HepG2 (cell line): ENCODE data around the gene IPO9. TPM values are rescaled to one million over a fixed set of nuclear protein-coding genes. Genes with fewer than 3 reads are reported as not detected.

Experiments used
- ATAC-seq: fragments of 200-7000 bp; cut with Tn5 transposase; 3 replicates; pipeline ENCODE4 v1.9.1; 2020; ENCODE audit warnings: mild to moderate bottlenecking, moderate library complexity
- BruUV-seq: library from RNA; stranded (reverse); fragments of 400-500 nt; replicated peaks from 2 replicates; lab custom pipeline; 2021; lab: Mats Ljungman, UMichigan
- CTCF ChIA-PET: fragments of 300-600 bp; formaldehyde crosslinking; extraction: SDS; loops from one replicate; lab custom pipeline; 2021; ENCODE audit warnings: low total read pairs, inconsistent platforms, low intra/inter-chr PET ratio; lab: Yijun Ruan, JAX
- POLR2A ChIA-PET: fragments of 350-600 bp; sonication (Branson Sonifier 250); formaldehyde crosslinking; loops from one replicate; lab custom pipeline; 2020; ENCODE audit warnings: antibody characterized with exemption, inconsistent platforms; lab: Yijun Ruan, JAX
- DNase-seq: peaks from one replicate; pipeline ENCODE4 v3.0.0-alpha.2; 2015; ENCODE audit warnings: low spot score
- FAIRE-seq: peaks from 3 replicates; lab custom pipeline; 2011; peaks lifted over from hg19 to GRCh38; lab: Jason Lieb, UNC
- H2AFZ ChIP-seq: one replicate; pipeline ENCODE4 v1.6.1; 2011; ENCODE audit warnings: low read length, inconsistent platforms
- H3K27ac ChIP-seq: fragments of 300-600 bp; 3 replicates; pipeline ENCODE4 v1.8.0; 2011; ENCODE audit warnings: mixed run types, mild to moderate bottlenecking, mixed read lengths, low read length, inconsistent platforms; ENCODE audit not compliant: insufficient read depth; ENCODE audit errors: extremely low read length
- H3K27me3 ChIP-seq, 2 experiments: fragments of 200-600 bp in 1 of 2; 2 replicates in 1 of 2; 3 replicates in 1 of 2; pipeline versions ENCODE4 v1.6.0 to v1.8.0; 2011; ENCODE audit warnings: low read length in 2 of 2, mild to moderate bottlenecking in 2 of 2, moderate library complexity in 2 of 2, inconsistent platforms in 1 of 2; ENCODE audit not compliant: insufficient read depth in 2 of 2, control insufficient read depth in 1 of 2
- H3K36me3 ChIP-seq, 2 experiments: fragments of 200-600 bp in 1 of 2; replicated peaks in 1 of 2; 2 replicates in 1 of 2; 3 replicates in 1 of 2; pipeline versions ENCODE4 v1.5.1 to v1.8.0; 2011; ENCODE audit warnings: low read length in 2 of 2, inconsistent platforms in 1 of 2; ENCODE audit not compliant: insufficient read depth in 2 of 2, control insufficient read depth in 1 of 2
- H3K4me1 ChIP-seq: 2 replicates; pipeline ENCODE4 v1.5.1; 2012; ENCODE audit warnings: low read length, inconsistent platforms; ENCODE audit not compliant: insufficient read depth
- H3K4me2 ChIP-seq: 2 replicates; pipeline ENCODE4 v1.6.0; 2011; ENCODE audit warnings: low read depth, low read length, inconsistent platforms
- H3K4me3 ChIP-seq, 3 experiments: fragments of 200-600 bp in 1 of 3; sonication (generic), shearing (Covaris generic) in 1 of 3; replicated peaks in 1 of 3; 2 replicates each; pipeline ENCODE4 v1.5.1; 2011 to 2016; ENCODE audit warnings: low read length in 3 of 3, inconsistent platforms in 2 of 3, low read depth in 2 of 3, mild to moderate bottlenecking in 2 of 3, control low read depth in 1 of 3, mixed read lengths in 1 of 3; ENCODE audit not compliant: insufficient read depth in 1 of 3
- H3K79me2 ChIP-seq: one replicate; pipeline ENCODE4 v1.6.1; 2011; ENCODE audit warnings: low read length, inconsistent platforms; ENCODE audit not compliant: insufficient read depth
- H3K9ac ChIP-seq: 2 replicates; pipeline ENCODE4 v1.6.0; 2011; ENCODE audit warnings: mild to moderate bottlenecking, low read depth, low read length, inconsistent platforms; ENCODE audit not compliant: insufficient read depth
- H3K9me3 ChIP-seq: 2 replicates; pipeline ENCODE4 v1.5.1; 2012; ENCODE audit warnings: mild to moderate bottlenecking, low read length
- H4K20me1 ChIP-seq: 2 replicates; pipeline ENCODE4 v1.6.0; 2011; ENCODE audit warnings: inconsistent platforms, mild to moderate bottlenecking, low read length, moderate library complexity; ENCODE audit not compliant: insufficient read depth
- CC2D1A ChIP-seq: sonication (generic); formaldehyde crosslinking; IDR thresholded peaks from 2 replicates; pipeline ENCODE4 v1.8.1; 2023; ENCODE audit warnings: mild to moderate bottlenecking, missing genetic modification reagents
- DPF2 ChIP-seq: sonication (generic); formaldehyde crosslinking; IDR thresholded peaks from 2 replicates; pipeline ENCODE4 v1.4.0; 2020; ENCODE audit warnings: mild to moderate bottlenecking, low read depth, missing genetic modification reagents, borderline replicate concordance
- JUNB ChIP-seq: sonication (generic); formaldehyde crosslinking; IDR thresholded peaks from 2 replicates; pipeline ENCODE4 v1.8.0; 2022; ENCODE audit warnings: missing genetic modification reagents, mild to moderate bottlenecking, borderline replicate concordance
- KAT8 ChIP-seq: IDR thresholded peaks from 2 replicates; pipeline ENCODE4 v1.6.1; 2016; ENCODE audit warnings: missing genetic modification reagents, missing compliant biosample characterization
- KDM2A ChIP-seq: sonication (generic); formaldehyde crosslinking; IDR thresholded peaks from 2 replicates; pipeline ENCODE4 v1.4.0; 2020; ENCODE audit warnings: low read depth, missing genetic modification reagents, borderline replicate concordance
- KMT2A ChIP-seq: sonication (generic); formaldehyde crosslinking; IDR thresholded peaks from 2 replicates; pipeline ENCODE4 v1.4.0; 2020; ENCODE audit warnings: missing genetic modification reagents
- MTF2 ChIP-seq: sonication (generic); formaldehyde crosslinking; IDR thresholded peaks from 2 replicates; pipeline ENCODE4 v1.5.0; 2020; ENCODE audit warnings: missing genetic modification reagents, borderline replicate concordance
- MXI1 ChIP-seq: IDR thresholded peaks from 3 replicates; pipeline ENCODE4 v1.6.1; 2012; ENCODE audit warnings: low read depth, low read length, inconsistent platforms, borderline replicate concordance
- PLRG1 ChIP-seq: fragments of 450-650 bp; conservative IDR thresholded peaks from 2 replicates; pipeline ENCODE4 v1.6.1; 2016
- ZBTB1 ChIP-seq: sonication (generic); formaldehyde crosslinking; IDR thresholded peaks from 2 replicates; pipeline ENCODE4 v1.4.0; 2020; ENCODE audit warnings: missing genetic modification reagents, borderline replicate concordance
- ZNF232 ChIP-seq: sonication (generic); formaldehyde crosslinking; IDR thresholded peaks from 2 replicates; pipeline ENCODE4 v1.4.0; 2020; ENCODE audit warnings: missing genetic modification reagents, borderline replicate concordance
- ZNF607 ChIP-seq: sonication (generic); formaldehyde crosslinking; IDR thresholded peaks from 2 replicates; pipeline ENCODE4 v1.5.1; 2020; ENCODE audit warnings: missing genetic modification reagents, mild to moderate bottlenecking, borderline replicate concordance
- ZNF652 ChIP-seq: IDR thresholded peaks from 2 replicates; pipeline ENCODE4 v1.6.1; 2016; ENCODE audit warnings: low read depth, borderline replicate concordance
- WGBS: methylation state at CpG from one replicate; pipeline ENCODE4 v1.1.6; 2017; ENCODE audit warnings: low lambda C conversion rate; 5-methylcytosine and 5-hydroxymethylcytosine counted together
- in situ Hi-C: cut with HindIII; loops from 2 replicates; pipeline ENCODE4 v1.10.0; 2017; ENCODE audit warnings: low pct_unique_long_range_greater_than_20kb; ENCODE audit not compliant: extremely low pct_ligation_motif_present
- intact Hi-C: fragments of 100-400 bp; cut with micrococcal nuclease; formaldehyde crosslinking; loops from one replicate; pipeline ENCODE4 v1.10.0; 2022; ENCODE audit not compliant: unreplicated experiment
- polyA plus RNA-seq, 8 experiments: library from polyadenylated mRNA; depleted of rRNA in 3 of 8; stranded (reverse) in 7 of 8; unstranded in 1 of 8; fragments of >200 nt; fragmentation: Illumina TruSeq in 4 of 8; extraction: Trizol in 4 of 8; gene quantifications; 2 replicates each; pipeline versions ENCODE4 v1.2.1 to v1.2.3, GENCODE V29; 2011 to 2016; ENCODE audit warnings: low read depth in 4 of 8, missing spikeins in 1 of 8, mixed read lengths in 1 of 8; ENCODE audit not compliant: insufficient read depth in 1 of 8
- total RNA-seq, 5 experiments: library from RNA; depleted of rRNA; stranded (reverse); fragments of >200 nt; fragmentation: Illumina TruSeq; extraction: Trizol; gene quantifications; 2 replicates each; pipeline ENCODE4 v1.2.3, GENCODE V29; 2016; ENCODE audit warnings: low read depth in 1 of 5
- TF ChIP-seq, protein P1 (sequence below): sonication (generic); formaldehyde crosslinking; IDR thresholded peaks from 2 replicates; pipeline ENCODE4 v1.5.0; 2020; ENCODE audit warnings: mild to moderate bottlenecking, missing genetic modification reagents, moderate library complexity
- TF ChIP-seq, protein P2 (sequence below): IDR thresholded peaks from 2 replicates; pipeline ENCODE4 v1.6.1; 2018; ENCODE audit warnings: missing genetic modification reagents
- TF ChIP-seq, protein P3 (sequence below): sonication (generic); formaldehyde crosslinking; IDR thresholded peaks from 2 replicates; pipeline ENCODE4 v1.4.0; 2020; ENCODE audit warnings: mild to moderate bottlenecking, missing genetic modification reagents
- TF ChIP-seq, protein P4 (sequence below): sonication (generic); formaldehyde crosslinking; IDR thresholded peaks from 2 replicates; pipeline ENCODE4 v1.9.0; 2021; ENCODE audit warnings: missing genetic modification reagents, mild to moderate bottlenecking, borderline replicate concordance
- TF ChIP-seq, protein P5 (sequence below): fragments of 450-650 bp; IDR thresholded peaks from 2 replicates; pipeline ENCODE4 v1.6.1; 2016

Gene IPO9
- total and polyA plus RNA-seq, 2 of the 13 experiments (the other 11 are each of a cell fraction or from before 2014, with no cell fraction given) = 31.0 to 34.8 TPM

DNA sequence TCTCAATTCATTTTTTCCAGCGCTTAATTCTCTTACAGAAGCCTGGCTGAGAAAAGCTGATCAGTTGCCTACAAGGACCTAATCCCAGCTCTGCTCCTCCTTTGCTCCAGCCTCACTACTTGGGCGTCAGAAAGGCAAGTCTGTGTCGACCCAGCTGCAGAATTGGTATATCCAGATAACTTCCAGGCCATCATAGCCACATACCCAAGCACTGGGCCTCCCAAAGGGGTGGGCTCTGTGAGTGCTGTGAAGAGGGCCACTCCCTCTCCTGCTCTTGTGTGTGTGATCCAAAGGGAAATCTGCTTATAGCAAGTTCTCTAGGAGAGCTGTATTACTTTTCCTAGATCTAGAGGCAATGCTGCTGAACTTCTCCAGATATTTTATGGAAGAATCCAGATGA, 99.3 kb downstream of the IPO9 start (continued):
- TF ChIP-seq, protein P1, sequence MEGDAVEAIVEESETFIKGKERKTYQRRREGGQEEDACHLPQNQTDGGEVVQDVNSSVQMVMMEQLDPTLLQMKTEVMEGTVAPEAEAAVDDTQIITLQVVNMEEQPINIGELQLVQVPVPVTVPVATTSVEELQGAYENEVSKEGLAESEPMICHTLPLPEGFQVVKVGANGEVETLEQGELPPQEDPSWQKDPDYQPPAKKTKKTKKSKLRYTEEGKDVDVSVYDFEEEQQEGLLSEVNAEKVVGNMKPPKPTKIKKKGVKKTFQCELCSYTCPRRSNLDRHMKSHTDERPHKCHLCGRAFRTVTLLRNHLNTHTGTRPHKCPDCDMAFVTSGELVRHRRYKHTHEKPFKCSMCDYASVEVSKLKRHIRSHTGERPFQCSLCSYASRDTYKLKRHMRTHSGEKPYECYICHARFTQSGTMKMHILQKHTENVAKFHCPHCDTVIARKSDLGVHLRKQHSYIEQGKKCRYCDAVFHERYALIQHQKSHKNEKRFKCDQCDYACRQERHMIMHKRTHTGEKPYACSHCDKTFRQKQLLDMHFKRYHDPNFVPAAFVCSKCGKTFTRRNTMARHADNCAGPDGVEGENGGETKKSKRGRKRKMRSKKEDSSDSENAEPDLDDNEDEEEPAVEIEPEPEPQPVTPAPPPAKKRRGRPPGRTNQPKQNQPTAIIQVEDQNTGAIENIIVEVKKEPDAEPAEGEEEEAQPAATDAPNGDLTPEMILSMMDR (CRISPR knock-in tag) = no peak
- no peak for TF ChIP-seq ZNF607
- TF ChIP-seq PLRG1 = no peak
- TF ChIP-seq, protein P2, sequence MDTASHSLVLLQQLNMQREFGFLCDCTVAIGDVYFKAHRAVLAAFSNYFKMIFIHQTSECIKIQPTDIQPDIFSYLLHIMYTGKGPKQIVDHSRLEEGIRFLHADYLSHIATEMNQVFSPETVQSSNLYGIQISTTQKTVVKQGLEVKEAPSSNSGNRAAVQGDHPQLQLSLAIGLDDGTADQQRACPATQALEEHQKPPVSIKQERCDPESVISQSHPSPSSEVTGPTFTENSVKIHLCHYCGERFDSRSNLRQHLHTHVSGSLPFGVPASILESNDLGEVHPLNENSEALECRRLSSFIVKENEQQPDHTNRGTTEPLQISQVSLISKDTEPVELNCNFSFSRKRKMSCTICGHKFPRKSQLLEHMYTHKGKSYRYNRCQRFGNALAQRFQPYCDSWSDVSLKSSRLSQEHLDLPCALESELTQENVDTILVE (CRISPR knock-in tag) = no peak
- no peak for TF ChIP-seq KMT2A
- TF ChIP-seq ZBTB1 (CRISPR knock-in tag) = no peak
- TF ChIP-seq ZNF232 (CRISPR knock-in tag) = no peak

DNA sequence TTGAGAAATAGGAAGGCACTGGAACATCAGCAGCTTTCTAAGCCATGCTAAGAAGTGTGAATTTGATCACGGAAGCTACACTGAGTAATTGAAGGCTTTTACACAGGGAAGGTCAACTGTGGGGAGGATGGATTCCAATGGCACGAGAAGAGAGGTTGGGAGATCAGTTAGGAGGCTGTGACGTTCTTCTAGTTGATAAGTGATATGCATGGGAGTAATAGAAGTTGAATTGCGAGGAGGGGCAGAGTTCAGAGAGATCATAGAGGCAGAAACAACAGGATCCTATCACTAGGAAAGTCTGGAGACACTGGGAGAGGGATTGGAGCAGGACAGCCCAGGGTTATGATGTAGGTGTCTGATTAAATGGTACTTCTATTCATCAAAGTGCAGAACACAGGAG, 101.2 kb downstream of the IPO9 start:
- no TSS peak for BruUV-seq
- no peak for ATAC-seq
- Histone ChIP-seq H4K20me1 (no peaks in the 10 kb centered on the region), H3K4me1 (peaks cover 15% of the 10 kb centered on the region), H3K4me3 (no peak overlapping the region), H3K36me3 (no peaks in the 10 kb centered on the region), H3K9me3 (no peaks in the 10 kb centered on the region), H3K27me3 (no peaks in the 10 kb centered on the region; a peak in 1 of 5 replicates), H3K27ac (no peak overlapping the region), H3K4me2 (no peak overlapping the region), H3K79me2 (no peaks in the 10 kb centered on the region), H2AFZ (no peak overlapping the region), H3K9ac (no peak overlapping the region)
- 16% methylated on average over 4 of the region's 4 CpGs for WGBS
- no peak for FAIRE-seq
- ChIA-PET CTCF (no interaction called here), POLR2A (no interaction called here)
- DNase-seq = no peak
- intact Hi-C loops (no loop called here), in situ Hi-C loops (no loop called here)
- TF ChIP-seq ZNF652 (CRISPR knock-in tag) (no peak), CC2D1A (CRISPR knock-in tag) (no peak), JUNB (CRISPR knock-in tag) (no peak), MTF2 (CRISPR knock-in tag) (no peak), KDM2A (no peak), MXI1 (no peak), KAT8 (CRISPR knock-in tag) (no peak), DPF2 (CRISPR knock-in tag) (no peak)
- TF ChIP-seq, protein P3, sequence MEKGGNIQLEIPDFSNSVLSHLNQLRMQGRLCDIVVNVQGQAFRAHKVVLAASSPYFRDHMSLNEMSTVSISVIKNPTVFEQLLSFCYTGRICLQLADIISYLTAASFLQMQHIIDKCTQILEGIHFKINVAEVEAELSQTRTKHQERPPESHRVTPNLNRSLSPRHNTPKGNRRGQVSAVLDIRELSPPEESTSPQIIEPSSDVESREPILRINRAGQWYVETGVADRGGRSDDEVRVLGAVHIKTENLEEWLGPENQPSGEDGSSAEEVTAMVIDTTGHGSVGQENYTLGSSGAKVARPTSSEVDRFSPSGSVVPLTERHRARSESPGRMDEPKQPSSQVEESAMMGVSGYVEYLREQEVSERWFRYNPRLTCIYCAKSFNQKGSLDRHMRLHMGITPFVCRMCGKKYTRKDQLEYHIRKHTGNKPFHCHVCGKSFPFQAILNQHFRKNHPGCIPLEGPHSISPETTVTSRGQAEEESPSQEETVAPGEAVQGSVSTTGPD = no peak
- TF ChIP-seq, protein P4, sequence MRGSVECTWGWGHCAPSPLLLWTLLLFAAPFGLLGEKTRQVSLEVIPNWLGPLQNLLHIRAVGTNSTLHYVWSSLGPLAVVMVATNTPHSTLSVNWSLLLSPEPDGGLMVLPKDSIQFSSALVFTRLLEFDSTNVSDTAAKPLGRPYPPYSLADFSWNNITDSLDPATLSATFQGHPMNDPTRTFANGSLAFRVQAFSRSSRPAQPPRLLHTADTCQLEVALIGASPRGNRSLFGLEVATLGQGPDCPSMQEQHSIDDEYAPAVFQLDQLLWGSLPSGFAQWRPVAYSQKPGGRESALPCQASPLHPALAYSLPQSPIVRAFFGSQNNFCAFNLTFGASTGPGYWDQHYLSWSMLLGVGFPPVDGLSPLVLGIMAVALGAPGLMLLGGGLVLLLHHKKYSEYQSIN (CRISPR knock-in tag) = no peak
- TF ChIP-seq, protein P5, sequence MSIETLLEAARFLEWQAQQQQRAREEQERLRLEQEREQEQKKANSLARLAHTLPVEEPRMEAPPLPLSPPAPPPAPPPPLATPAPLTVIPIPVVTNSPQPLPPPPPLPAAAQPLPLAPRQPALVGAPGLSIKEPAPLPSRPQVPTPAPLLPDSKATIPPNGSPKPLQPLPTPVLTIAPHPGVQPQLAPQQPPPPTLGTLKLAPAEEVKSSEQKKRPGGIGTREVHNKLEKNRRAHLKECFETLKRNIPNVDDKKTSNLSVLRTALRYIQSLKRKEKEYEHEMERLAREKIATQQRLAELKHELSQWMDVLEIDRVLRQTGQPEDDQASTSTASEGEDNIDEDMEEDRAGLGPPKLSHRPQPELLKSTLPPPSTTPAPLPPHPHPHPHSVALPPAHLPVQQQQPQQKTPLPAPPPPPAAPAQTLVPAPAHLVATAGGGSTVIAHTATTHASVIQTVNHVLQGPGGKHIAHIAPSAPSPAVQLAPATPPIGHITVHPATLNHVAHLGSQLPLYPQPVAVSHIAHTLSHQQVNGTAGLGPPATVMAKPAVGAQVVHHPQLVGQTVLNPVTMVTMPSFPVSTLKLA = no peak
